Measurements from ENCODE around the gene CS.

CS gene

DNA sequence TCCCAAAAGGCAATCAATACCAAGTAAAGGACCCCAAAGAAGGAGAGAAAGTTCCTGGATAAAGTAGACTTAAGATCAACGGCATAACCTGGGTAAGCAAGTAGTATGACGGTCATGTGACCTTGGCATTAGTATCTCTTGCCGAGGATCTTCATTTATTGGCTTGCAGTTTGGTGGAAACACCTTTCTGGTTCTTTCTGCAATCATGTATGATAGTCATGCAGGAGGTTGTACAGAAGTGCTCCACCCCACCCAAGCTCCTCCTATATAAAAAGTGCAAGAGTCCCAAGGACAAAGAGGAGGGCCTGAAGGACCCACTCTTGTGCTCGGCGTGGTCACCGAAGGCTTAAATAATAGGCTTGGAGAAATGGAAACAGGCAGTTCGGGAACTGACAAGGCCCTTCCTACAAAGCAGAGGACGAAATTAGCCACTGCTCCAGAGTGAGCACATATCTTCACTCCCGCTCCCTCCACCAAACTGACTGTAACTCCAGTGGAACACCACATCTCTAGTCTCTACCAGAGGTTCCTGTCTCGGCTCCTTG lies 750 bp downstream of the CS start:
- H3K36me3 ChIP-seq (ENCODE audit: insufficient read depth): peaks cover 7% of the 10 kb centered on the region; the same call in 1 of the 2 replicates
- peaks cover 64% of the 10 kb centered on the region for H3K4me1 ChIP-seq (ENCODE audit: low read depth, poor library complexity, severe bottlenecking)
- peaks cover 7% of the 10 kb centered on the region; the same call in 1 of the 2 replicates for H4K20me1 ChIP-seq (ENCODE audit: insufficient read depth)
- peak overlapping the region; percentile 79 for H3K9ac ChIP-seq
- H3K27ac ChIP-seq: peak overlapping the region; percentile 64
- H3K79me2 ChIP-seq (ENCODE audit: insufficient read depth, low read depth): peaks cover 66% of the 10 kb centered on the region
- no peaks in the 10 kb centered on the region for H3K27me3 ChIP-seq (ENCODE audit: insufficient read depth, low read depth)
- peak overlapping the region; percentile 54 for H2AFZ ChIP-seq (ENCODE audit: low read depth)
- peak overlapping the region; percentile 99 for H3K4me2 ChIP-seq
- H3K4me3 ChIP-seq (IDR thresholded peaks at IDR 0.05; ENCODE audit: insufficient read depth, low read depth, low read length): peak overlapping the region; percentile 85
- TF ChIP-seq, protein P1, sequence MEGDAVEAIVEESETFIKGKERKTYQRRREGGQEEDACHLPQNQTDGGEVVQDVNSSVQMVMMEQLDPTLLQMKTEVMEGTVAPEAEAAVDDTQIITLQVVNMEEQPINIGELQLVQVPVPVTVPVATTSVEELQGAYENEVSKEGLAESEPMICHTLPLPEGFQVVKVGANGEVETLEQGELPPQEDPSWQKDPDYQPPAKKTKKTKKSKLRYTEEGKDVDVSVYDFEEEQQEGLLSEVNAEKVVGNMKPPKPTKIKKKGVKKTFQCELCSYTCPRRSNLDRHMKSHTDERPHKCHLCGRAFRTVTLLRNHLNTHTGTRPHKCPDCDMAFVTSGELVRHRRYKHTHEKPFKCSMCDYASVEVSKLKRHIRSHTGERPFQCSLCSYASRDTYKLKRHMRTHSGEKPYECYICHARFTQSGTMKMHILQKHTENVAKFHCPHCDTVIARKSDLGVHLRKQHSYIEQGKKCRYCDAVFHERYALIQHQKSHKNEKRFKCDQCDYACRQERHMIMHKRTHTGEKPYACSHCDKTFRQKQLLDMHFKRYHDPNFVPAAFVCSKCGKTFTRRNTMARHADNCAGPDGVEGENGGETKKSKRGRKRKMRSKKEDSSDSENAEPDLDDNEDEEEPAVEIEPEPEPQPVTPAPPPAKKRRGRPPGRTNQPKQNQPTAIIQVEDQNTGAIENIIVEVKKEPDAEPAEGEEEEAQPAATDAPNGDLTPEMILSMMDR (conservative IDR thresholded peaks at IDR 0.05; ENCODE audit: low read depth, low read length): peak; percentile 7; the same call in 1 of the 2 replicates

DNA sequence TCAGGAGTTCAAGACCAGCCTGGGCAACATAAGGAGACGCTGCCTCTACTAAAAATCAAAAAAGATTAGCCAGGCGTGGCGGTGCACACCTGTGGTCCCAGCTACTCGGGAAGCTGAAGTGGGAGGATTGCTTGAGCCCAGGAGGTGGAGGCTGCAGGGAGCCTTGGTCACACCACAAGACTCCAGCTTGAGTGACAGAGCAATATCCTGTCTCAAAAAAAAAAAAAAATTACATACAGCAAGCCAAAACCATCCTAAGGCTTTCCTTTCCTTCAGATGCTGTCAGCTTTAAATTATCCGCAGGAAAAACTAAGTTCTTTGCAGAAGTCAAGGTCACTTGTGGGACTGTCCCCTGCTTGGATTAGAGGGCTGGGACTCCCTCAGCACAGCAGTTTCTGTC lies 1.3 kb downstream of the CS start:
- H3K4me2 ChIP-seq: peak overlapping the region; percentile 99
- H3K27me3 ChIP-seq (ENCODE audit: insufficient read depth, low read depth): no peaks in the 10 kb centered on the region
- peaks cover 11% of the 10 kb centered on the region; the same call in 1 of the 2 replicates for H4K20me1 ChIP-seq (ENCODE audit: insufficient read depth)
- no peak overlapping the region for H3K4me3 ChIP-seq (IDR thresholded peaks at IDR 0.05; ENCODE audit: insufficient read depth, low read depth, low read length)
- peak overlapping the region; percentile 64 for H3K27ac ChIP-seq
- TF ChIP-seq, protein P1 (conservative IDR thresholded peaks at IDR 0.05; ENCODE audit: low read depth, low read length): 0 out of 2 replicates have a peak, but pooled peaks have one; percentile 5
- H3K9ac ChIP-seq: peak overlapping the region; percentile 79
- peaks cover 71% of the 10 kb centered on the region for H3K79me2 ChIP-seq (ENCODE audit: insufficient read depth, low read depth)
- peaks cover 64% of the 10 kb centered on the region for H3K4me1 ChIP-seq (ENCODE audit: low read depth, poor library complexity, severe bottlenecking)
- peaks cover 7% of the 10 kb centered on the region; the same call in 1 of the 2 replicates for H3K36me3 ChIP-seq (ENCODE audit: insufficient read depth)
- peak overlapping the region; percentile 54 for H2AFZ ChIP-seq (ENCODE audit: low read depth)

DNA sequence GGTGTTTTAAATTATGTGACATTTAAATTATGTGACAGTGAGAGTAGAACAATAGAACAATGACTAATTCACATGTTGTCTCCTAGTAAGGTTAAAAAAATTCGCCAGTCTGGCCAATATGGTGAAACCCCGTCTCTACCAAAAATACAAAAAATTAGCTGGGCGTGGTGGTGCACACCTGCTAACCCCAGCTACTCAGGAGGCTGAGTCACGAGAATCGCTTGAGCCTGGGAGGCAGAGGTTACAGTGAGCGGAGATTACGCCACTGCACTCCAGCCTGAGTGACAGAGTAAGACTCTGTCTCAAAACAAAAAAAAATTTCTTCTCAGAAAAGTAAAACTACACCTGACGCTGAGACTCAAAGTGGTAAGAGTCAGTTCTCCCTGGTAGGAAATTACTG lies 2.7 kb downstream of the CS start:
- peaks cover 19% of the 10 kb centered on the region; the same call in 1 of the 2 replicates for H4K20me1 ChIP-seq (ENCODE audit: insufficient read depth)
- H3K4me3 ChIP-seq (IDR thresholded peaks at IDR 0.05; ENCODE audit: insufficient read depth, low read depth, low read length): no peak overlapping the region
- H3K36me3 ChIP-seq (ENCODE audit: insufficient read depth): peaks cover 7% of the 10 kb centered on the region; the same call in 1 of the 2 replicates
- no peak overlapping the region; the same call in 1 of the 2 replicates for H3K27ac ChIP-seq
- H3K4me2 ChIP-seq: peak overlapping the region; percentile 99; the same call in 1 of the 2 replicates
- no peak overlapping the region for H2AFZ ChIP-seq (ENCODE audit: low read depth)
- H3K27me3 ChIP-seq (ENCODE audit: insufficient read depth, low read depth): no peaks in the 10 kb centered on the region
- peaks cover 85% of the 10 kb centered on the region for H3K79me2 ChIP-seq (ENCODE audit: insufficient read depth, low read depth)
- TF ChIP-seq, protein P1 (conservative IDR thresholded peaks at IDR 0.05; ENCODE audit: low read depth, low read length): no peak
- peaks cover 52% of the 10 kb centered on the region for H3K4me1 ChIP-seq (ENCODE audit: low read depth, poor library complexity, severe bottlenecking)
- H3K9ac ChIP-seq: no peak overlapping the region

DNA sequence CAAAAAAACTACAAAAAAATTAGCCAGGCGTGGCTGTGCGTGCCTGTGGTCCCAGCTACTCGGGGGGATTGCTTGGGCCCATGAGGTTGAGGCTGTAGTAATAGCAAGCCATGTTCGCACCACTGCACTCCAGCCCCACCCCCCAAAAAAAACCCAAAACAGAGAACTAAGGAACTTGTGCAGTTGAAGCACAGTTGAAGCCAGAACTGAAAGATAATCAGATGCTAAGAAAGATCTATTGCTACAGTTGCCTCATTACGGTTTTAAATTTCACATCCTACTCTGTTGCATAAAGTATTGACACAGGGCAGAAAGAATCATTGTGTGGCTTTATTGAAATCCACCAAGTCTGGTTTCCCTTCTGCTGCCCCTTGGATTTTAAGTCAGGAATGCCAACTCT lies 3.8 kb downstream of the CS start:
- Histone ChIP-seq H4K20me1 (ENCODE audit: insufficient read depth) (peaks cover 19% of the 10 kb centered on the region; the same call in 1 of the 2 replicates), H3K79me2 (ENCODE audit: insufficient read depth, low read depth) (peaks cover 95% of the 10 kb centered on the region), H3K36me3 (ENCODE audit: insufficient read depth) (peaks cover 16% of the 10 kb centered on the region; the same call in 1 of the 2 replicates), H3K9ac (no peak overlapping the region), H3K4me2 (no peak overlapping the region), H3K4me3 (IDR thresholded peaks at IDR 0.05; ENCODE audit: insufficient read depth, low read depth, low read length) (no peak overlapping the region), H3K27ac (no peak overlapping the region), H3K27me3 (ENCODE audit: insufficient read depth, low read depth) (no peaks in the 10 kb centered on the region), H3K4me1 (ENCODE audit: low read depth, poor library complexity, severe bottlenecking) (peaks cover 41% of the 10 kb centered on the region), H2AFZ (ENCODE audit: low read depth) (no peak overlapping the region)
- TF ChIP-seq, protein P1 (conservative IDR thresholded peaks at IDR 0.05; ENCODE audit: low read depth, low read length): no peak

Measured in KMS-11 (cell line).